Parathyroid adenoma (tissue), 2 donors: ENCODE measurements around the gene PARVA.

Source experiments
- H2AFZ ChIP-seq: fragments of 300-600 bp; sonication (generic); one replicate; pipeline ENCODE4 v1.7.0; 2017; ENCODE audit warnings: antibody characterized with exemption, mild to moderate bottlenecking
- H3K27ac ChIP-seq: fragments of 300-600 bp; sonication (generic); one replicate; pipeline ENCODE4 v1.7.0; 2017
- H3K27me3 ChIP-seq: fragments of 300-600 bp; sonication (generic); one replicate; pipeline ENCODE4 v1.7.0; 2017; ENCODE audit warnings: low read length; ENCODE audit not compliant: control insufficient read depth, insufficient read depth
- H3K36me3 ChIP-seq: fragments of 300-600 bp; sonication (generic); one replicate; pipeline ENCODE4 v1.7.0; 2017; ENCODE audit warnings: low read length; ENCODE audit not compliant: control insufficient read depth, insufficient read depth
- H3K4me1 ChIP-seq: fragments of 300-600 bp; sonication (generic); one replicate; pipeline ENCODE4 v1.7.0; 2017; ENCODE audit warnings: control low read depth
- H3K4me2 ChIP-seq: fragments of 300-600 bp; sonication (generic); one replicate; pipeline ENCODE4 v1.7.0; 2017; ENCODE audit warnings: low read length
- H3K4me3 ChIP-seq: fragments of 300-600 bp; sonication (generic); one replicate; pipeline ENCODE4 v1.7.0; 2017; ENCODE audit warnings: low read depth, low read length
- H3K79me2 ChIP-seq: fragments of 300-600 bp; sonication (generic); one replicate; pipeline ENCODE4 v1.7.0; 2017; ENCODE audit warnings: control low read depth
- H3K9ac ChIP-seq: fragments of 300-600 bp; sonication (generic); one replicate; pipeline ENCODE4 v1.7.0; 2017; ENCODE audit warnings: mild to moderate bottlenecking
- H3K9me3 ChIP-seq: fragments of 300-600 bp; sonication (generic); one replicate; pipeline ENCODE4 v1.7.0; 2017; ENCODE audit warnings: low read length; ENCODE audit not compliant: control insufficient read depth
- CTCF ChIP-seq: fragments of 300-600 bp; sonication (generic); IDR thresholded peaks from one replicate; pipeline ENCODE4 v1.7.0; 2017; ENCODE audit warnings: antibody characterized with exemption, mild to moderate bottlenecking
- donor health status: primary hyperparathyroidism.

PARVA gene

GRCh38 chr11:12393691-12394090 is 16.3 kb downstream of the PARVA start:
- H3K9me3 ChIP-seq, result no peaks in the 10 kb centered on the region
- no peaks in the 10 kb centered on the region for H3K36me3 ChIP-seq
- peaks cover 2% of the 10 kb centered on the region for H3K4me1 ChIP-seq
- no peak overlapping the region for H3K9ac ChIP-seq
- H3K27me3 ChIP-seq, result no peaks in the 10 kb centered on the region
- H3K4me3 ChIP-seq, result no peak overlapping the region
- no peak overlapping the region for H3K4me2 ChIP-seq
- no peak for TF ChIP-seq CTCF
- no peak overlapping the region for H3K27ac ChIP-seq
- H2AFZ ChIP-seq, result no peak overlapping the region
- peaks cover 12% of the 10 kb centered on the region for H3K79me2 ChIP-seq

GRCh38 chr11:12394601-12395000 is 17.2 kb downstream of the PARVA start:
- no peak overlapping the region for H3K27ac ChIP-seq
- H3K4me1 ChIP-seq, result peaks cover under 1% of the 10 kb centered on the region
- no peak overlapping the region for H3K9ac ChIP-seq
- no peaks in the 10 kb centered on the region for H3K27me3 ChIP-seq
- no peaks in the 10 kb centered on the region for H3K9me3 ChIP-seq
- H3K36me3 ChIP-seq, result no peaks in the 10 kb centered on the region
- no peak overlapping the region for H2AFZ ChIP-seq
- H3K4me2 ChIP-seq, result no peak overlapping the region
- peaks cover 12% of the 10 kb centered on the region for H3K79me2 ChIP-seq
- no peak for TF ChIP-seq CTCF
- H3K4me3 ChIP-seq, result no peak overlapping the region

- H3K27ac ChIP-seq, result no peak overlapping the region
- H3K4me3 ChIP-seq, result no peak overlapping the region
- H3K4me2 ChIP-seq, result no peak overlapping the region
- peaks cover 12% of the 10 kb centered on the region for H3K79me2 ChIP-seq
- no peak overlapping the region for H2AFZ ChIP-seq
- no peak overlapping the region for H3K9ac ChIP-seq
- H3K27me3 ChIP-seq, result no peaks in the 10 kb centered on the region
- TF ChIP-seq CTCF, result no peak
- H3K9me3 ChIP-seq, result no peaks in the 10 kb centered on the region
- no peaks in the 10 kb centered on the region for H3K4me1 ChIP-seq
- no peaks in the 10 kb centered on the region for H3K36me3 ChIP-seq
Observed at GRCh38 chr11:12395333-12395732, 18.0 kb downstream of the PARVA start.

- no peaks in the 10 kb centered on the region for H3K4me1 ChIP-seq
- no peaks in the 10 kb centered on the region for H3K36me3 ChIP-seq
- no peak overlapping the region for H2AFZ ChIP-seq
- no peak overlapping the region for H3K4me3 ChIP-seq
- H3K79me2 ChIP-seq, result peaks cover 21% of the 10 kb centered on the region
- H3K9ac ChIP-seq, result no peak overlapping the region
- H3K9me3 ChIP-seq, result no peaks in the 10 kb centered on the region
- H3K27me3 ChIP-seq, result no peaks in the 10 kb centered on the region
- no peak overlapping the region for H3K4me2 ChIP-seq
- no peak overlapping the region for H3K27ac ChIP-seq
- TF ChIP-seq CTCF, result no peak
Observed at GRCh38 chr11:12397931-12398334, 20.6 kb downstream of the PARVA start.

- Histone ChIP-seq H3K4me1 (no peaks in the 10 kb centered on the region), H3K4me2 (no peak overlapping the region), H3K27ac (no peak overlapping the region), H3K9ac (no peak overlapping the region), H3K36me3 (no peaks in the 10 kb centered on the region), H2AFZ (no peak overlapping the region), H3K4me3 (no peak overlapping the region), H3K79me2 (peaks cover 14% of the 10 kb centered on the region), H3K9me3 (no peaks in the 10 kb centered on the region), H3K27me3 (no peaks in the 10 kb centered on the region)
- TF ChIP-seq CTCF, result no peak
Observed at GRCh38 chr11:12399355-12399754, 22.0 kb downstream of the PARVA start.
